Astrocyte (in vitro differentiated cells and primary cell): ENCODE data around the gene WDR93. TPM values are rescaled to one million over a fixed set of nuclear protein-coding genes. Genes with fewer than 3 reads are reported as not detected.

Experiments used
- DNase-seq: peaks from one replicate; pipeline ENCODE4 v3.0.0-alpha.2; 2010; ENCODE audit warnings: low read depth
- FAIRE-seq: peaks from 2 replicates; lab custom pipeline; 2011; peaks lifted over from hg19 to GRCh38; lab: Jason Lieb, UNC
- H2AFZ ChIP-seq: 2 replicates; pipeline ENCODE4 v1.6.0; 2012; ENCODE audit warnings: low read depth, low read length, inconsistent platforms
- H3K27ac ChIP-seq: 2 replicates; pipeline ENCODE4 v1.5.1; 2011; ENCODE audit warnings: low read depth, low read length, inconsistent platforms
- H3K27me3 ChIP-seq: 2 replicates; pipeline ENCODE4 v1.6.0; 2011; ENCODE audit warnings: low read length, inconsistent platforms; ENCODE audit not compliant: insufficient read depth
- H3K36me3 ChIP-seq: 2 replicates; pipeline ENCODE4 v1.5.1; 2011; ENCODE audit warnings: low read length, inconsistent platforms; ENCODE audit not compliant: insufficient read depth
- H3K4me1 ChIP-seq: 2 replicates; pipeline ENCODE4 v1.5.1; 2011; ENCODE audit warnings: low read length, inconsistent platforms; ENCODE audit not compliant: insufficient read depth
- H3K4me2 ChIP-seq: 2 replicates; pipeline ENCODE4 v1.6.0; 2012; ENCODE audit warnings: low read length, inconsistent platforms
- H3K4me3 ChIP-seq: 2 replicates; pipeline ENCODE4 v1.5.1; 2011; ENCODE audit warnings: low read depth, mild to moderate bottlenecking, low read length, inconsistent platforms; ENCODE audit not compliant: insufficient read depth
- H3K79me2 ChIP-seq: 2 replicates; pipeline ENCODE4 v1.6.0; 2012; ENCODE audit warnings: mild to moderate bottlenecking, low read length, inconsistent platforms; ENCODE audit not compliant: insufficient read depth
- H3K9ac ChIP-seq: 2 replicates; pipeline ENCODE4 v1.6.0; 2012; ENCODE audit warnings: mild to moderate bottlenecking, low read length, inconsistent platforms
- H3K9me3 ChIP-seq: 2 replicates; pipeline ENCODE4 v1.5.1; 2012; ENCODE audit warnings: low read depth, mild to moderate bottlenecking, low read length, inconsistent platforms; ENCODE audit not compliant: insufficient read depth
- H4K20me1 ChIP-seq: 2 replicates; pipeline ENCODE4 v1.6.0; 2012; ENCODE audit warnings: low read length, inconsistent platforms; ENCODE audit not compliant: insufficient read depth
- H3K27ac Mint-ChIP-seq: one replicate; pipeline ENCODE4 v1.8.0; 2021; ENCODE audit warnings: mild to moderate bottlenecking, mixed read lengths; ENCODE audit not compliant: unreplicated experiment
- H3K27me3 Mint-ChIP-seq: one replicate; pipeline ENCODE4 v1.8.0; 2021; ENCODE audit warnings: low read depth, mixed read lengths; ENCODE audit not compliant: unreplicated experiment
- H3K36me3 Mint-ChIP-seq: one replicate; pipeline ENCODE4 v1.8.0; 2021; ENCODE audit warnings: low read depth, mixed read lengths; ENCODE audit not compliant: unreplicated experiment
- H3K4me1 Mint-ChIP-seq: one replicate; pipeline ENCODE4 v1.8.0; 2021; ENCODE audit warnings: low read depth, mixed read lengths; ENCODE audit not compliant: unreplicated experiment
- H3K4me3 Mint-ChIP-seq: one replicate; pipeline ENCODE4 v1.8.0; 2021; ENCODE audit warnings: mild to moderate bottlenecking, moderate library complexity, mixed read lengths; ENCODE audit not compliant: unreplicated experiment
- H3K9me3 Mint-ChIP-seq: one replicate; pipeline ENCODE4 v1.8.0; 2021; ENCODE audit warnings: mild to moderate bottlenecking, mixed read lengths; ENCODE audit not compliant: unreplicated experiment
- CTCF ChIP-seq: IDR thresholded peaks from 2 replicates; pipeline ENCODE4 v1.5.1; 2011; ENCODE audit warnings: low read depth, mild to moderate bottlenecking, inconsistent platforms, low read length, moderate library complexity; ENCODE audit not compliant: insufficient read depth
- EZH2 ChIP-seq: IDR thresholded peaks from 2 replicates; pipeline ENCODE4 v1.6.1; 2012; ENCODE audit warnings: mild to moderate bottlenecking, low read length, inconsistent platforms; ENCODE audit not compliant: insufficient read depth
- total RNA-seq: library from RNA; stranded (reverse); gene quantifications from 2 replicates; pipeline ENCODE4 v1.2.1, GENCODE V29; 2021

Gene WDR93
- total RNA-seq, 1 donor from 2014 or later, result not detected

- H3K4me2 ChIP-seq, result no peak overlapping the region
- H3K27me3 Mint-ChIP-seq, result peaks cover 45% of the 10 kb centered on the region
- no peak for DNase-seq
- TF ChIP-seq EZH2 (no peak), CTCF (no peak)
- no peak overlapping the region for H3K4me3 Mint-ChIP-seq
- no peak overlapping the region for H3K27ac ChIP-seq
- no peaks in the 10 kb centered on the region for H3K36me3 ChIP-seq
- peaks cover 6% of the 10 kb centered on the region for H3K4me1 ChIP-seq
- no peaks in the 10 kb centered on the region for H3K9me3 Mint-ChIP-seq
- H3K79me2 ChIP-seq, result no peaks in the 10 kb centered on the region
- H4K20me1 ChIP-seq, result no peaks in the 10 kb centered on the region
- peaks cover 8% of the 10 kb centered on the region for H3K27me3 ChIP-seq
- no peaks in the 10 kb centered on the region for H3K4me1 Mint-ChIP-seq
- no peaks in the 10 kb centered on the region for H3K36me3 Mint-ChIP-seq
- FAIRE-seq, result no peak
- no peak overlapping the region for H2AFZ ChIP-seq
- no peak overlapping the region for H3K27ac Mint-ChIP-seq
- H3K9me3 ChIP-seq, result no peaks in the 10 kb centered on the region
- no peak overlapping the region for H3K9ac ChIP-seq
- H3K4me3 ChIP-seq, result no peak overlapping the region
Measured at GRCh38 chr15:89754361-89755154, 63.9 kb downstream of the WDR93 start.

DNA sequence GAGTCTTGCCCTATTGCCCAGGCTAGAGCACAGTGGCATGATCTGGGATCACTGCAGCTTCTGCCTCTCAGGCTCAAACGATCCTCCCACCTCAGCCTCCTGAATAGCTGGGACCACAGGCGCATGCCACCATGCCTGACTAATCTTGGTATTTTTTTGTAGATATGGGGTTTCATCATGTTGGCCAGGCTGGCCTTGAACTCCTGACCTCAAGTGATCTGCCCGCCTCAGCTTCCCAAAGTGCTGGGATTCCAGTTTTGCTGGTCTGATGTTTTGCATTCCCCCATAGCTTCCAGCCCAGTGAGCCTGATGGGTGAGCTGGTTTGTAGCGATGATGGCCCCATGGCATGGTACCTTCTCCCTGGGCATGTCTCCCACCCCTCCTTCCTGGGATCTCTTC, 65.1 kb downstream of the WDR93 start:
- DNase-seq (no peak), FAIRE-seq (no peak)
- H3K9me3 ChIP-seq, result no peaks in the 10 kb centered on the region
- Mint-ChIP-seq H3K27ac (no peak overlapping the region), H3K4me1 (no peaks in the 10 kb centered on the region), H3K27me3 (peaks cover 43% of the 10 kb centered on the region), H3K4me3 (no peak overlapping the region), H3K9me3 (no peaks in the 10 kb centered on the region), H3K36me3 (no peaks in the 10 kb centered on the region)
- H3K4me2 ChIP-seq, result no peak overlapping the region
- no peak overlapping the region for H2AFZ ChIP-seq
- H3K79me2 ChIP-seq, result no peaks in the 10 kb centered on the region
- peaks cover 4% of the 10 kb centered on the region for H3K4me1 ChIP-seq
- H3K27me3 ChIP-seq, result peaks cover 2% of the 10 kb centered on the region
- no peak overlapping the region for H3K4me3 ChIP-seq
- TF ChIP-seq CTCF (no peak), EZH2 (no peak)
- no peak overlapping the region for H3K9ac ChIP-seq
- H3K27ac ChIP-seq, result no peak overlapping the region
- H4K20me1 ChIP-seq, result no peaks in the 10 kb centered on the region
- no peaks in the 10 kb centered on the region for H3K36me3 ChIP-seq

DNA sequence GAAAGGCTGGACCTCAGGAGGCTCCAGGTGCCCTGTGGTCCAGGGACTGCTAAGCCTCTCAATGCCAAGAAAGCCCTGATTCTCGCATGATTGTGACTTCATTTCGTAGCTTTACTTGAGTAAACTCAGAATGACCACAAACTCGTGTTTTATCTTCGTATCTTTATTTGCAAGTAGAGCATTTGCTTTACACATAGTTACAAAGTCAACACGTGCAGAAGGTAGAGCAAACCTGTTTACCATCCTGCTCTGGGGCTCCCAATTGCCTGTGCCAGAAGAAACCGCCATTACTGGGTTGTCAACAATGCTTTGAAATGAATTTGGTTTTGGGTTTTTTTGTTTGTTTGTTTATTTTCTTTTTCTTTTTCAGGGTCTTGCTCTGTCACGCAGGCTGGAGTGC, 66.3 kb downstream of the WDR93 start:
- no peak overlapping the region for H3K9ac ChIP-seq
- TF ChIP-seq EZH2 (no peak), CTCF (no peak)
- peaks cover 2% of the 10 kb centered on the region for H3K27me3 ChIP-seq
- FAIRE-seq, result no peak
- Mint-ChIP-seq H3K4me3 (no peak overlapping the region), H3K9me3 (no peaks in the 10 kb centered on the region), H3K4me1 (no peaks in the 10 kb centered on the region), H3K27me3 (peaks cover 40% of the 10 kb centered on the region), H3K36me3 (no peaks in the 10 kb centered on the region), H3K27ac (no peak overlapping the region)
- no peaks in the 10 kb centered on the region for H3K4me1 ChIP-seq
- no peaks in the 10 kb centered on the region for H3K36me3 ChIP-seq
- H3K4me2 ChIP-seq, result no peak overlapping the region
- H4K20me1 ChIP-seq, result no peaks in the 10 kb centered on the region
- no peaks in the 10 kb centered on the region for H3K79me2 ChIP-seq
- H3K9me3 ChIP-seq, result no peaks in the 10 kb centered on the region
- no peak for DNase-seq
- H2AFZ ChIP-seq, result no peak overlapping the region
- H3K4me3 ChIP-seq, result no peak overlapping the region
- no peak overlapping the region for H3K27ac ChIP-seq
